ENCODE results near the gene TIMM50.
"Not testable (repeated sequence)": the region's sequence is repeated elsewhere in the genome, so short reads cannot be mapped to it uniquely, and the experiment has no call there.

Gene TIMM50

GRCh38 chr19:39472746-39473442, 7.7 kb upstream of the TIMM50 start:
- Histone ChIP-seq H3K4ac (ENCODE audit: low read depth, low read length) (no peak overlapping the region), H3K18ac (ENCODE audit: low read length) (no peak overlapping the region), H3K36me3 (ENCODE audit: control insufficient read depth, insufficient read depth, low read length) (peaks cover 22% of the 10 kb centered on the region), H3K23ac (ENCODE audit: low read length) (no peak overlapping the region), H3K4me1 (ENCODE audit: control insufficient read depth, low read depth, low read length) (no peaks in the 10 kb centered on the region), H3K4me3 (ENCODE audit: low read length) (no peak overlapping the region), H3K9ac (ENCODE audit: low read length) (no peak overlapping the region), H3K79me2 (ENCODE audit: control insufficient read depth, insufficient read depth, low read length) (no peaks in the 10 kb centered on the region), H3K27ac (ENCODE audit: low read depth, low read length) (no peak overlapping the region), H4K8ac (ENCODE audit: low read depth, low read length) (no peak overlapping the region), H2BK15ac (replicated peaks; ENCODE audit: low read depth) (no peak overlapping the region), H2BK120ac (ENCODE audit: low read depth, low read length) (no peak overlapping the region), H3K27me3 (ENCODE audit: insufficient read depth, low read length, poor library complexity) (no peaks in the 10 kb centered on the region), H4K5ac (ENCODE audit: low read length) (no peak overlapping the region), H2BK5ac (ENCODE audit: low read length) (no peak overlapping the region), H3K4me2 (ENCODE audit: low read length) (no peak overlapping the region), H2AK5ac (ENCODE audit: low read length) (no peak overlapping the region), H3K79me1 (ENCODE audit: low read length) (no peaks in the 10 kb centered on the region), H3K56ac (ENCODE audit: low read length) (no peak overlapping the region)
- DNase-seq, result no peak
- WGBS (ENCODE audit: extremely low coverage, insufficient coverage, low lambda C conversion rate), result no CpG with 5 or more reads among the region's 32 CpGs

- Histone ChIP-seq H3K79me1 (ENCODE audit: low read length) (no peaks in the 10 kb centered on the region), H3K27ac (ENCODE audit: low read depth, low read length) (no peak overlapping the region), H3K4me2 (ENCODE audit: low read length) (no peak overlapping the region), H3K23ac (ENCODE audit: low read length) (no peak overlapping the region), H3K4ac (ENCODE audit: low read depth, low read length) (no peak overlapping the region), H3K79me2 (ENCODE audit: control insufficient read depth, insufficient read depth, low read length) (no peaks in the 10 kb centered on the region), H3K27me3 (ENCODE audit: insufficient read depth, low read length, poor library complexity) (no peaks in the 10 kb centered on the region), H3K9ac (ENCODE audit: low read length) (no peak overlapping the region), H3K4me3 (ENCODE audit: low read length) (no peak overlapping the region), H2BK120ac (ENCODE audit: low read depth, low read length) (no peak overlapping the region), H2BK5ac (ENCODE audit: low read length) (no peak overlapping the region), H3K18ac (ENCODE audit: low read length) (no peak overlapping the region), H3K4me1 (ENCODE audit: control insufficient read depth, low read depth, low read length) (no peaks in the 10 kb centered on the region), H4K5ac (ENCODE audit: low read length) (no peak overlapping the region), H2AK5ac (ENCODE audit: low read length) (no peak overlapping the region), H3K36me3 (ENCODE audit: control insufficient read depth, insufficient read depth, low read length) (peaks cover 22% of the 10 kb centered on the region), H3K56ac (ENCODE audit: low read length) (no peak overlapping the region), H2BK15ac (replicated peaks; ENCODE audit: low read depth) (no peak overlapping the region), H4K8ac (ENCODE audit: low read depth, low read length) (no peak overlapping the region)
- DNase-seq, result no peak
- WGBS (ENCODE audit: extremely low coverage, insufficient coverage, low lambda C conversion rate), result no CpG with 5 or more reads among the region's 11 CpGs
Measured at GRCh38 chr19:39473443-39473960, 7.1 kb upstream of the TIMM50 start.

GRCh38 chr19:39474139-39474620, 6.5 kb upstream of the TIMM50 start:
- H2BK5ac ChIP-seq (ENCODE audit: low read length), result no peak overlapping the region
- no peak overlapping the region for H3K4me3 ChIP-seq (ENCODE audit: low read length)
- H3K9ac ChIP-seq (ENCODE audit: low read length), result no peak overlapping the region
- no peaks in the 10 kb centered on the region for H3K27me3 ChIP-seq (ENCODE audit: insufficient read depth, low read length, poor library complexity)
- no peak overlapping the region for H4K8ac ChIP-seq (ENCODE audit: low read depth, low read length)
- no peak overlapping the region for H2BK120ac ChIP-seq (ENCODE audit: low read depth, low read length)
- no peak overlapping the region for H3K23ac ChIP-seq (ENCODE audit: low read length)
- peaks cover 22% of the 10 kb centered on the region for H3K36me3 ChIP-seq (ENCODE audit: control insufficient read depth, insufficient read depth, low read length)
- H3K79me2 ChIP-seq (ENCODE audit: control insufficient read depth, insufficient read depth, low read length), result no peaks in the 10 kb centered on the region
- H3K56ac ChIP-seq (ENCODE audit: low read length), result no peak overlapping the region
- peak; percentile 78 for DNase-seq
- H2BK15ac ChIP-seq (replicated peaks; ENCODE audit: low read depth), result no peak overlapping the region
- no peak overlapping the region for H3K27ac ChIP-seq (ENCODE audit: low read depth, low read length)
- no peak overlapping the region for H3K4me2 ChIP-seq (ENCODE audit: low read length)
- H3K4me1 ChIP-seq (ENCODE audit: control insufficient read depth, low read depth, low read length), result no peaks in the 10 kb centered on the region
- no peak overlapping the region for H2AK5ac ChIP-seq (ENCODE audit: low read length)
- no peak overlapping the region for H3K4ac ChIP-seq (ENCODE audit: low read depth, low read length)
- WGBS (ENCODE audit: extremely low coverage, insufficient coverage, low lambda C conversion rate), result no CpG with 5 or more reads among the region's 9 CpGs
- H3K18ac ChIP-seq (ENCODE audit: low read length), result no peak overlapping the region
- no peaks in the 10 kb centered on the region for H3K79me1 ChIP-seq (ENCODE audit: low read length)
- H4K5ac ChIP-seq (ENCODE audit: low read length), result no peak overlapping the region

GRCh38 chr19:39475748-39476147, 4.9 kb upstream of the TIMM50 start:
- H3K27ac ChIP-seq (ENCODE audit: low read depth, low read length), result no peak overlapping the region
- H3K4me2 ChIP-seq (ENCODE audit: low read length), result no peak overlapping the region
- peaks cover 12% of the 10 kb centered on the region for H3K36me3 ChIP-seq (ENCODE audit: control insufficient read depth, insufficient read depth, low read length)
- no peak overlapping the region for H3K56ac ChIP-seq (ENCODE audit: low read length)
- H3K4me1 ChIP-seq (ENCODE audit: control insufficient read depth, low read depth, low read length), result no peaks in the 10 kb centered on the region
- H2BK15ac ChIP-seq (replicated peaks; ENCODE audit: low read depth), result no peak overlapping the region
- no peak overlapping the region for H2AK5ac ChIP-seq (ENCODE audit: low read length)
- H3K9ac ChIP-seq (ENCODE audit: low read length), result no peak overlapping the region
- no peak overlapping the region for H3K23ac ChIP-seq (ENCODE audit: low read length)
- H3K27me3 ChIP-seq (ENCODE audit: insufficient read depth, low read length, poor library complexity), result no peaks in the 10 kb centered on the region
- no peak for DNase-seq
- WGBS (ENCODE audit: extremely low coverage, insufficient coverage, low lambda C conversion rate), result no CpG with 5 or more reads among the region's 2 CpGs
- no peak overlapping the region for H2BK120ac ChIP-seq (ENCODE audit: low read depth, low read length)
- no peak overlapping the region for H2BK5ac ChIP-seq (ENCODE audit: low read length)
- no peak overlapping the region for H3K4me3 ChIP-seq (ENCODE audit: low read length)
- no peak overlapping the region for H3K4ac ChIP-seq (ENCODE audit: low read depth, low read length)
- no peak overlapping the region for H4K8ac ChIP-seq (ENCODE audit: low read depth, low read length)
- peaks cover under 1% of the 10 kb centered on the region for H3K79me2 ChIP-seq (ENCODE audit: control insufficient read depth, insufficient read depth, low read length)
- no peak overlapping the region for H3K18ac ChIP-seq (ENCODE audit: low read length)
- H4K5ac ChIP-seq (ENCODE audit: low read length), result no peak overlapping the region
- no peaks in the 10 kb centered on the region for H3K79me1 ChIP-seq (ENCODE audit: low read length)

GRCh38 chr19:39479319-39479801, 1.3 kb upstream of the TIMM50 start:
- not testable (repeated sequence) for H2BK120ac ChIP-seq (ENCODE audit: low read depth, low read length); H3K4me3 ChIP-seq (ENCODE audit: low read length); H3K4me1 ChIP-seq (ENCODE audit: control insufficient read depth, low read depth, low read length); H3K4ac ChIP-seq (ENCODE audit: low read depth, low read length); H3K23ac ChIP-seq (ENCODE audit: low read length); H4K5ac ChIP-seq (ENCODE audit: low read length); H3K9ac ChIP-seq (ENCODE audit: low read length); H2BK15ac ChIP-seq (replicated peaks; ENCODE audit: low read depth); H2AK5ac ChIP-seq (ENCODE audit: low read length); DNase-seq; H4K8ac ChIP-seq (ENCODE audit: low read depth, low read length); H3K18ac ChIP-seq (ENCODE audit: low read length); H2BK5ac ChIP-seq (ENCODE audit: low read length); H3K27me3 ChIP-seq (ENCODE audit: insufficient read depth, low read length, poor library complexity); H3K27ac ChIP-seq (ENCODE audit: low read depth, low read length); H3K4me2 ChIP-seq (ENCODE audit: low read length)
- H3K36me3 ChIP-seq (ENCODE audit: control insufficient read depth, insufficient read depth, low read length), result peaks cover 13% of the 10 kb centered on the region
- peaks cover 17% of the 10 kb centered on the region for H3K79me2 ChIP-seq (ENCODE audit: control insufficient read depth, insufficient read depth, low read length)
- peaks cover 14% of the 10 kb centered on the region for H3K79me1 ChIP-seq (ENCODE audit: low read length)
- no CpG with 5 or more reads among the region's 11 CpGs for WGBS (ENCODE audit: extremely low coverage, insufficient coverage, low lambda C conversion rate)
- H3K56ac ChIP-seq (ENCODE audit: low read length), result peak overlapping the region; percentile 49
